Measurements from ENCODE around the gene COL5A1.

The COL5A1 gene

DNA sequence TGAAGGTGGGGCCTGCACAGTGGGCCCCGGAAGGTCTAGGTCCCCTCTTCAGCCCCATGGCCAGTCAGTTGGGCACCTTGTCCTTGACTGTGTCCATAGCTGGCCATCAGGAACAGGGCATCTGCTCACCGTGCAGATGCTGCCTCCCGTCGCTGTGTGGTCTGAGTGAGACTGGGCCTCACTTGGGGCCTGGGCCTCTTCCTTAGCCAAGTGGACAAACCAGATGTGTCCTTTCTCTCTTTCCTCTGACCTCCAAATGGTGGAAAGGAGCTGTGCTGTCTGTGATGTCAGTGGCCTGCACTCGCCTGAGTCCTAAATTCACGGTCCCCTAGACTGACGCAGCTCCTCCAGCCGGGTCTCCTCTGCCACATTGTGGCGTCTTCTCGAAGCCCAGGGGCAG lies 114.5 kb downstream of the COL5A1 start:
- Histone ChIP-seq H3K9me3 (ENCODE audit: control insufficient read depth, insufficient read depth, low read length) (no peaks in the 10 kb centered on the region), H3K4me1 (ENCODE audit: insufficient read depth, low read length) (no peaks in the 10 kb centered on the region), H3K36me3 (ENCODE audit: insufficient read depth, low read length) (no peaks in the 10 kb centered on the region), H3K9ac (ENCODE audit: low read depth, low read length) (no peak overlapping the region)

DNA sequence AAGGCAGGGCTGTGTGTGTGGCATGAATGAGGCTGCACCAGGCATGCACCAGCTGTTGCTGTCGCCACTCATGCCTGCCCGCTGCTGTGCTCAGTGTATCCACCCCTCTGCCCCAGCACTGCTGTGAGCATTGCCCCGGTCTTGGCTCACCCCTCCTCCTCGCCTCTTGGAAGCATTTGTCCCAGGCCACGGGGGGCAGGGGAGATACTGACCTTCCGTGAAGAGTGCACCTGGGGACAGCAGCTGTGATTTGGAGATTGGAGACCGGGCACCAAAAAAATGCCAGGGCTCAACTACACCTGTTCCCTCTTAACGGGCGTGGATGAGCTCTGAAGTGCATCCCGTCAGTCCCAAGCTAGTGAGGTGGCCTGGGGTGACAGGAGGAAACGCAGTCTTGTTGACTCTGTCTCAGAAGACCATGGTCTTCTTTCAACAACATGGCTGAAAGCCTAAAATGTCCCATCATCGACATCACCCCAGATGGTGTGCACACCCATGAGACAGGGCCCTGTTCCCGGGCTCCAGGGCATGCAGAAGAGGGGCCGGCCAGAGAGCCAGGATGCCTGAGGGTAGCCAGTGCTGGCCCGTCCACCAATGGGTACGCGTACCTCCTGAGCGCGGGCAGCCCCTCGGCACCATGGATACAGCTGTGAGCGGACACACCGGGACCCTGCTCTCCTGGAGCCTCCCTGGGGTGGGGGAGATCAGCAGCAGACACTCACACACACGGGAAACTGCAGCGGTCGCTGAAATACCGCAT lies 115.8 kb downstream of the COL5A1 start:
- no peak overlapping the region for H3K9ac ChIP-seq (ENCODE audit: low read depth, low read length)
- no peaks in the 10 kb centered on the region for H3K36me3 ChIP-seq (ENCODE audit: insufficient read depth, low read length)
- H3K4me1 ChIP-seq (ENCODE audit: insufficient read depth, low read length), result no peaks in the 10 kb centered on the region
- no peaks in the 10 kb centered on the region for H3K9me3 ChIP-seq (ENCODE audit: control insufficient read depth, insufficient read depth, low read length)

DNA sequence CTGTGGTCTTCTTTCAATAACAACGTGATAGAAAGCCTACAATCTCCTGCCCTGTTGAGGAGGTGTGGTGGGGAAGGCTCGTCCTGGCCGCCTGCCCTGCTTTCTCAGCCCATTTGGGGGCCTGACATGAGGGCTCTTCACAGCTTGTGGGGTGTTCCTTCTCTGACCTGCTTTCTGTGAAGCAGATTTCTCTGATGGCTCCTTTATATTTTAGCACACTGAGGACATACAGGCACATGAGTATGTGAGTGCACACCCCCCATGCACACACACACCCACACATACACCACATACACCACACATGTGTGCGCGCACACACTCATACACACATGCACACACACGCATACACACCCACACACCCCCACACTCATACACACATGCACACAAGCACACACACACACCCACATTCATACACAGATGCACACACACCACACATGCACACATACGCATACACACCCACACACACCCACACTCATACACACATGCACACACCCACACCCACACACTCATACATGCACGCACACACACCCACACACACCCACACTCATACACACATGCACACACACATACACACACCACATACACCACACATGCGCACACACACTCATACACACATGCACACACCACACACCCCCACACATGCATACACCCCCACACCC lies 117.5 kb downstream of the COL5A1 start:
- H3K36me3 ChIP-seq (ENCODE audit: insufficient read depth, low read length), result no peaks in the 10 kb centered on the region
- no peak overlapping the region for H3K9ac ChIP-seq (ENCODE audit: low read depth, low read length)
- no peaks in the 10 kb centered on the region for H3K9me3 ChIP-seq (ENCODE audit: control insufficient read depth, insufficient read depth, low read length)
- H3K4me1 ChIP-seq (ENCODE audit: insufficient read depth, low read length), result no peaks in the 10 kb centered on the region

DNA sequence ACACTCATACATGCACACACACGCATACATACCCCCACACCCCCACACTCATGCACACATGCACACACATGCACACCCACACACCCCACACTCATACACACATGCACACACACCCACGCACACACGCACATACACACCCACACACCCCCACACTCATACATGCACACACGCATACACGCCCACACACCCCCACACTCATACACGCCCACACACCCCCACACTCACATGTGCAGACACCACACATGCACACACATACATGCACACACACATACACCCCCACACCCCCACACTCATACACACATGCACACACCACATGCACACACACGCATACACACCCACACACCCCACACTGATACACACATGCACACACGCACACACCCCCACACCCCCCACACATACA lies 118.3 kb downstream of the COL5A1 start:
- Histone ChIP-seq H3K9me3 (ENCODE audit: control insufficient read depth, insufficient read depth, low read length) (no peaks in the 10 kb centered on the region), H3K9ac (ENCODE audit: low read depth, low read length) (no peak overlapping the region), H3K36me3 (ENCODE audit: insufficient read depth, low read length) (no peaks in the 10 kb centered on the region; the same call in 1 of the 2 replicates), H3K4me1 (ENCODE audit: insufficient read depth, low read length) (no peaks in the 10 kb centered on the region)

DNA sequence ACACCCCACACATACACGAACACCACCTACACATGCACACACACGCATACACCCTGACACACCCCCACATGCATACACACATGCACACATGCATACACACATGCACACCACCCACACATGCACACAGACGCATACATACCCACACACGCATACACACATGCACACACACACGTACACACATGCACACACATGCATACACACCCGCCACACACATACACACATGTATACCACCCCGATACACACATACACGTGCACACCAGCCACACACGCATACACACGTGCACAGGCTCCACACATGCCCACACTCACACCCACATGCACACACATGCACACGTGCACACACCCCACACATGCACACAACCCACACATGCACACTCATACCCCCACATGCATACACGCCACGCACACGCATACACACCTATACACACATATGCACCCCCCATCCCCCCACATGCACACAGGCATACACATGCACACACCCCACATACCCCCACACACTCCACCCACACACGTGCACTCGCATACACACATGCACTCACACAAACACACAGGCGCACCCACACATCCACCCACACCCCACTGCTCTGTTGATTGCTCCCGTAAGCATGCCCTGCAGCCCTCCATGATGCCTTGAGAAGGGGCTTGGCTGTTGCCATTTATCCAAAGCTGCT lies 119.3 kb downstream of the COL5A1 start:
- Histone ChIP-seq H3K9ac (ENCODE audit: low read depth, low read length) (no peak overlapping the region), H3K36me3 (ENCODE audit: insufficient read depth, low read length) (no peaks in the 10 kb centered on the region; the same call in 1 of the 2 replicates), H3K4me1 (ENCODE audit: insufficient read depth, low read length) (no peaks in the 10 kb centered on the region), H3K9me3 (ENCODE audit: control insufficient read depth, insufficient read depth, low read length) (no peaks in the 10 kb centered on the region)

DNA sequence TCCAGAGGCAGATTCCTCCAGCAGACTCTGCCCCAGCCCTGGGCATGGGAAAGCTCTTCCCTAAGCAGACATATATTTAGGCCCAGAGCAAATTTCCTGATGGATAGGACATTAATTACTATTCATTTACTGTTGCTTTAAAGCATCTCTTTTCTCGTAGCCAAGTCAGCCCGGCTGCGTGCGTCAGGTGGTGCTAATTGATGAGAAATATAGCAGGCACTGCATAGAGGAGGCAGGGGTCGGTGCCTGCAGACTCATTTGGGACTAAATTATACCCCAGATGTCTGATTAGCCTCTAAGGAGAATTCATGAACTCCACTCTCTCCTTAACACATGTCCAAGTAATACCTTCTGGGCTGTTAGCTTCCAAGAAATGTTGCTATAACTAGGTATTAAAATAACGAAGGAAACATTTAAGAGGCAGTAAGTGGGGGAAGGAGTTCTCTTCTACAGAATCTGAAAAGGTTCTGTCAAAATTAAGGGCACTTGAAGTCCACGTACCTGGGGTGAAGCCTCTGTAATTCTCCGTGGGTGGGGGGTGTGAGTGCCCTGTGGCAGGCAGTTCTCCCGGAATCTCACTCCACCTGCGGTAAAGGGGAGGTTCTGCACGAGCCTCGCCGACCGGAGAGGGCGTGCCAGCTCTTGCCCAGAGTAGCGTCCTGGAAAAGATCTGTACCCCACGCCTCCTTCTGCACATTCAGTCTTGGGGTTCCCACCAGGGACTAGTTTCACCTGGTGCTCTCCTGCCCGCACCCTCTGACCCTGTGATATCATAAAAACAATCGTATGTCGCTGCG lies 123.1 kb downstream of the COL5A1 start:
- Histone ChIP-seq H3K36me3 (ENCODE audit: insufficient read depth, low read length) (no peaks in the 10 kb centered on the region; the same call in 1 of the 2 replicates), H3K4me1 (ENCODE audit: insufficient read depth, low read length) (no peaks in the 10 kb centered on the region), H3K9ac (ENCODE audit: low read depth, low read length) (no peak overlapping the region), H3K9me3 (ENCODE audit: control insufficient read depth, insufficient read depth, low read length) (no peaks in the 10 kb centered on the region)

DNA sequence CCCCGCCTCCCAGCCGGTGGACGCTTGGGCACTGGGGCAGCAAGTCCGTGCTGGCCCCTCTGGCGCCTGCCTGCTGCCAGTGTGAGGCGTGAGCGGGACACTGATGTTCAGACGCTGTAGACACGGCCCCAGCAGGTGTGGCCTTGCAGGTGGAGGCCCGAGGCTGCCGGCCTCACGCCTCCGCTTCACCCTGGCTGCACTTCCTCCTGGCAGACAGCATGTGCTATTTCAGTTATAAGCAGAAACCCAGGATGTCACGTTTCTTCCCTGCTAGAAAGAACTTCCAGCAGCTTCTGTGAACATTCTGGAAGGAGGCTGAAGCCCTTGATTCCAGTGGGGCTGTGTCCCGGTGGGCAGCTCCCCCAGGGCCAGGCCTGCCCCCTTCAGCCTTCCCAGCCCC lies 124.2 kb downstream of the COL5A1 start:
- Histone ChIP-seq H3K9ac (ENCODE audit: low read depth, low read length) (no peak overlapping the region), H3K36me3 (ENCODE audit: insufficient read depth, low read length) (no peaks in the 10 kb centered on the region; the same call in 1 of the 2 replicates), H3K9me3 (ENCODE audit: control insufficient read depth, insufficient read depth, low read length) (no peaks in the 10 kb centered on the region), H3K4me1 (ENCODE audit: insufficient read depth, low read length) (no peaks in the 10 kb centered on the region)

DNA sequence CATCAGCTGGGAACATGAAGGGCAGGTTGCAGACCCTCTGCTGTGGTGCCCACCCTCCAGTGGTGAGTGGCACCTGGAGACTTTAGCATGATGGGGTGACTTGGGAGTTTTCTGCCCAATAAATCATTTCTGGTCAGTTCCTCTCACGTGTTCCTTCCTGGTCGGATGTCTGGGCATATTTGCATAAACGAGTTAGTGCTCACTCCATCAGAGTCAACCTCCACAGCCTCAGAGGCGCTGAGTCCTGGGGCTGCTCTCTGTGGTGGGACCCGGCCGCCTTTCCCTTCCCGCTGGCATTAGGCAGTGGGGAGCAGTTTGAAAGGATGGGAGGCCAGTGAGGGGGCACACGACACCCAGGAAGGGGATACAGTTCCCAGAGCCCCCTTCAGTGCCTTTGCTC lies 125.0 kb downstream of the COL5A1 start:
- Histone ChIP-seq H3K36me3 (ENCODE audit: insufficient read depth, low read length) (no peaks in the 10 kb centered on the region; the same call in 1 of the 2 replicates), H3K9ac (ENCODE audit: low read depth, low read length) (no peak overlapping the region), H3K4me1 (ENCODE audit: insufficient read depth, low read length) (no peaks in the 10 kb centered on the region)

DNA sequence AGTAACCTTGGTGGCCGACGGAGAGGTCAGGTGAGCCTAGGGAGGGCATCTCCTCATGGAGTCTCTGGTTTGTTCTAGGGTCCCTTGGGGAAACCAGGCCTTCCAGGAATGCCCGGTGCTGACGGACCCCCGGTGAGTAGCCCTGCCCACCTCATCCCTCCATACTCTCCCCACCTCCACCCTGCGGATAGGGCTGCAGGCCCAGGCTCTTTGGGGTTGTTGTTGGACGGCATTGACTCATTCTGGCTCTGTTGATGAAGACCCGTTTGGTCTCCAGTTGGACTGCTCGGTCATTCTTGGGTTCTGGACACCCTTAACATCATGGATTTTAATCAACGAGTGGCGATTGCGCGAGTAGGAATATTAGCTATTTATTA lies 126.7 kb downstream of the COL5A1 start:
- no peaks in the 10 kb centered on the region; the same call in 1 of the 2 replicates for H3K36me3 ChIP-seq (ENCODE audit: insufficient read depth, low read length)
- H3K9ac ChIP-seq (ENCODE audit: low read depth, low read length), result no peak overlapping the region
- H3K9me3 ChIP-seq (ENCODE audit: control insufficient read depth, insufficient read depth, low read length), result no peaks in the 10 kb centered on the region
- no peaks in the 10 kb centered on the region for H3K4me1 ChIP-seq (ENCODE audit: insufficient read depth, low read length)

More for the DNA sequence above, 125.0 kb downstream of the COL5A1 start:
- H3K9me3 ChIP-seq (ENCODE audit: control insufficient read depth, insufficient read depth, low read length), result no peaks in the 10 kb centered on the region

DNA sequence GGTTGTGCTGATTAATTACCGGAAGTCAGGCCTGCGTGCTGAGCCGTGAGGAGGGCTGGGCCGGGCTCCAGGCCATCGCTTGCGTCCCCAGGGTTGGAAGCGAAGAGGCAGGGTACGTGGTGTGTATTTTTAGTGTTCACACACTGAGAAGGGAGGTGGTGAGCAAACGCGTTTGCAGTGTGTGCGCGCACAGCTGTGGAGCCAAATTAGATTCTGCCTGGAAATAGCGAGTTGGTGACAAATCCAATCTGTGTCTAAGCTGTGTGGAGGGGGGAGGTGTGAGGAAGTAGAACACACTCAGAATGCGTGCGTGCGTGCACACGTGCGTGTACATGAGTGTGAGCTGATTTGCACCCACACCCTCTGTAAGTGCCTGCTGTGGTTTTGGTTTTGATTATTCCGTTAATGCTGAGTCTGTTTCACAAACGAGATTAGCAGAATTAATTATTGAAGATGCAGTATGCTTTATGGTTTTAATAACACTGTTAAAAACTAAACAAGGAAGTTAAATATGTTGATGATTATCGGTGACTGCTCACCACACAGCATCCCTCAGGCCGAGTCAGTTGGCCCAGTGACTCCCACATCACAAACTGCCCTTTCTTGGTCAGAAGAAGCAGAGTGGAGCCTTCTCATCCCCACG lies 127.2 kb downstream of the COL5A1 start:
- Histone ChIP-seq H3K36me3 (ENCODE audit: insufficient read depth, low read length) (no peaks in the 10 kb centered on the region; the same call in 1 of the 2 replicates), H3K9ac (ENCODE audit: low read depth, low read length) (no peak overlapping the region), H3K4me1 (ENCODE audit: insufficient read depth, low read length) (no peaks in the 10 kb centered on the region), H3K9me3 (ENCODE audit: control insufficient read depth, insufficient read depth, low read length) (no peaks in the 10 kb centered on the region)

DNA sequence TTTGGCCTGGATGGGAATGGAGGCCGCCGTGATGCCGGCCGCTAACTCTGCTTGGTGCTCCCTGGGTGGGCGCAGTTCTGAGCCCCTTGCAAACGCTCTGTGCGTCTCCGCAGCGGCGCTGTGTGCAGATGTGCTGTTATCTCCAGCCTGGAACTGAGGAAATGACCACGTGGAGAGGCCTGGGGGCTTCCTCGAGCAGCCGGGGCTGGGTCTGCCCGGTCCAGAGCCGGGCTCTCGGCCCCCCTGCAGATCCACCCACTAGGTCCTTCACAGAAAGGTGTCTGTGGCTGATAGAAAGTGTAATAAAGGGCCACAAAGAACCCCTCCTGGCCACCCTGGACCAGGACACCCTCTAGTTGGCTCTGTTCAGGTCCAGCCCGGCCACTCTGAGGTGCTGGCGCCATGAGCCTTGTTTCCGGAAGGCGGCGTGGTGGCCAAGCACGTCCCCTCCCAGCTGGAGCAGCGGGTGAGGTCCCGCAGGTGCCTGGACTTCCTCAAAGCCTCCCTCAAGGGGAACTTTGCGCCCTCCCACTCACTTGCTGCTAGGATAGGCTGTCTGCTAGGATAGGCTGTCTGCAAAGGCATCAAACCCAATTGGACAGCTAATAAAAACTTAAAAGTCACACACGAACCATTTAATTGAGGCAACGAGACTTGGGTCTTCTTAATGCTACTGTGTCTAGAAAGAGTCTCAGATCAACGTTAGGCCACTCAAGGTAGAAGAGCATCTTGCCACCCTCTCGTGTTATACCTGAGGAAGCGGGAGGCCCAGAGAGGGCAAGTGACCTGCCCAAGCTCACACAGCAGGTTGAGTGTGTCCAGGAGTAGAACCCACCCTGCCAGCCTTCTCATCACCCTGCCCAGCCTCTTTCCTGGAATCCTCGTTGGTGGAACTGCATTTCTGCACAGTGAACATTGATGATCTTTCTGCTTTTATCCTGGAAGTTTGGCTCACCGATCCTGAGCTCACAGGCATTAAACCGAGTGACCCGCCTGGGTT lies 129.7 kb downstream of the COL5A1 start:
- H3K36me3 ChIP-seq (ENCODE audit: insufficient read depth, low read length), result no peaks in the 10 kb centered on the region; the same call in 1 of the 2 replicates
- H3K9ac ChIP-seq (ENCODE audit: low read depth, low read length), result no peak overlapping the region
- H3K9me3 ChIP-seq (ENCODE audit: control insufficient read depth, insufficient read depth, low read length), result no peaks in the 10 kb centered on the region
- H3K4me1 ChIP-seq (ENCODE audit: insufficient read depth, low read length), result no peaks in the 10 kb centered on the region

DNA sequence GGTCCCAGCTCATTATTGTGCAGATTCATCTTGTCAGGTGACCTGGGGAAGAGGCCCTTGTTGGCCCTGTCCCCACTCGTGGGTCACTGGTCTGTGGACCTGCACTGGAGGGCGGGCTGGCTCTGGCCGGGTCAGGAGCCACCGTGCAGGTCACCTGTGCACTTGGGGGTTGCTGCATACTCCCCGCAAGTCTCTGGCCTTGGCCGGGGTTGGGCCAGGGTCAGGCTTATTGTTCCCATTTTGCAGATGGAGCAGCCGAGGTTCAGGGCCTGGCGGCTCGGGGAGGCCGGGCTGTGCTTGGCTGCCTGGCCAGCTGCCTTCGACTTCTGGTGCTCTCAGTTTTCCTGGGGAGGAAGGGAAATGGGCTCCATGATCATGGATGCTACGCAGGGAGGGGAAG lies 130.7 kb downstream of the COL5A1 start:
- Histone ChIP-seq H3K4me1 (ENCODE audit: insufficient read depth, low read length) (no peaks in the 10 kb centered on the region), H3K9me3 (ENCODE audit: control insufficient read depth, insufficient read depth, low read length) (no peaks in the 10 kb centered on the region), H3K9ac (ENCODE audit: low read depth, low read length) (no peak overlapping the region), H3K36me3 (ENCODE audit: insufficient read depth, low read length) (no peaks in the 10 kb centered on the region; the same call in 1 of the 2 replicates)

DNA sequence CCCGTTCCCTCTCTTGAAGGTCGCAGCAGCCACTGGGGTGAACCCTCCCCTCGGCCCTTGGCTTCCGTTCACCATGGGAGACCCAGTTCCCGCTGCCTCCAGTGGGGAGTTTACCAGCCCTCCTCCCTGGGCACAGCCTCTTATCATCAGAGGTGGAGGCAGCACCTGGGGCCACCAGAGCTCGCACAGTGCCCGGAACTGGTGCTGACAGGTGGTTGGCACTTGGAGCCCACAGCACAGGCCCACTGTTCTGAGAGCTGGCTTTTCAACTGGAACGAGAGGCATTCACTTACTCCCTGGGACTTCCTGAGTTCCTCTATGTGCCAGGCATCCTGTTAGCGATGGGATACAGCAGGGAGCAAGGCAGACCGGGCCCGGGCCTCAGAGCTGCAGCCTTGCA lies 132.2 kb downstream of the COL5A1 start:
- H3K36me3 ChIP-seq (ENCODE audit: insufficient read depth, low read length), result no peaks in the 10 kb centered on the region
- no peaks in the 10 kb centered on the region for H3K4me1 ChIP-seq (ENCODE audit: insufficient read depth, low read length)
- no peaks in the 10 kb centered on the region for H3K9me3 ChIP-seq (ENCODE audit: control insufficient read depth, insufficient read depth, low read length)
- no peak overlapping the region for H3K9ac ChIP-seq (ENCODE audit: low read depth, low read length)
